T-helper 9 cell (primary cell): ENCODE results near the gene ATP5F1A.
"Not testable (repeated sequence)": the region's sequence is repeated elsewhere in the genome, so short reads cannot be mapped to it uniquely, and the experiment has no call there.

ENCODE experiments used
- DNase-seq: peaks from one replicate; pipeline ENCODE4 v3.0.0-alpha.2; 2020

The ATP5F1A gene

DNA sequence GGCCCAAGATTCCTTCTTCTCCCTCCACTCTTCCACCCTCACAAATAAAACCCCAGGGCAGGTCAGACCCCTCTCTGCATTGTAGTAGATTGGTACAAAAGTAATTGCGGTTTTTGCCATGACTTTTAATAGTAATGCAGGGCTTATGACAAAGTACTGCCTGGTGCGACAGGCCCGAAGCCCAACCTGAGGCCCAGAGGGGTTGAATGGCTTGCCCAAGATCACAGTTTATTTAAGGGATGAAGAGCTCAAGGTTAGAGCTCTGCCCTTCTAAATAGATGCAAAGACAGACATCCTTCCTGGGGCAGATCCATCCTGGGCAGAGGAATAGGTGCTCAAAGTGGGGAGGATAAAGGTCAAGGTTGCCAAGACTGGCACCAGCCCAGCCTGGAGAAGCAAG lies 25.1 kb downstream of the ATP5F1A start:
- DNase-seq: no peak

DNA sequence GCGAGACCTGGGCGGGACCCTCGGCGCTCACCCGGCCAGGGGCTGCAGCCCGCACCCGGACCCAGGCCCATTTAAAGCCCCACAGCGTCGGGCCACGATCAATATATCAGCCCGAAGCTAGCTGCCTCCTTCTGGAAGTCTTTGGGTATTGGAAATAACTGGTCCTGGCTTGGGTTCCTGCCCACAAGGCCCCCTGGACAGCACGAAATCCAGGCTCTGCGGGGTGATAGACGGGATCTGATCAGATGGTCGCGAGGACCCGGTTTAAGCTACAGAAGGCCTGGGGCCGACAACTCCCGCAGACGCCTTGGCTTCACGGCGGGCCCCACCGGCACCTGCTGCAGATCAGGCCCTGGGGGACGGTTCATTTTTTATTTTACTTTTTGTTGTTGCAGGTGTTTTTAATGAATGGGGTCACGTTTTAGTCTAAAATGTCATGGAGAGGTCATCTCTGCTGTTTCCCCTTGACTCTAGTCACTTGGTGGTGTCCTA lies 25.7 kb downstream of the ATP5F1A start:
- no peak for DNase-seq

DNA sequence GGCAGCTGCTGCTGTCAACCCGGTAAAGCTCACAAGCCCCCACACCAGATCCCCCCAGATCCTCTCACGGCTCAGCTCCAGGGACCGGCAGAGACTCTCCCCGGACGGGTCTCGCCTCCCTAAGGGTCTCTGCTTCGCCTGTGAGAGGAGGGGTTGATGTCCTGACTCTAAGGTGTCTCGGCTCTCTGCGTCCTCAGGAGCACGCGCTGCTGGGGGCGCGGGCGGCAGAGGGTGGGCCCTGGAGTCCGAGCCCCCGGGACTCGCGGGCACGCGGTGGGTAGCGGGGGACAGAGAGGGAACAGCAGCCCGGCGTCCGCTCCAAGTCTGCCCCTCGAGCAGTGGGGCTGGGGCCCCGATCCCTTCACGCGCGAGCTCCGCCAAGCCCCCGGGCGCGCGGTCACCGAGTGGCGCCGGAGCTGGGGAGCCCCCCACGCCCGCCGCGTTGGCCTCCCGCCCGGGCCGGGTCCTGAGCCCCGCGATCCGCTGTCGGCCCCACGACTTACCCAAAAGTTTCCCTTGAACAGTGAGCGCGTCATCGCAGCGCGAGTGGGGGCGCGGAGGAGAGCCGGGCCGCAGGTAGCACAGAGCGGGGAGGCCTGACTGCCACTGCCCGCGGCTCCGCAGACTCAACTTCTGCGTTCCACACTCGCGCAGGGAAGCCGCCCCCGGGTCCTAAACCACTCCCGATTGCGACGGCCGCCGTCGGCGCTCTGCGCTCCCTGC lies 26.3 kb downstream of the ATP5F1A start, which contains the start of gene PSTPIP2:
TSS of gene PSTPIP2 (minus strand) at position 608 of the 723 bp plus-strand sequence. CDS start at position 536, 72 bp downstream.
- peak; percentile 52 for DNase-seq

DNA sequence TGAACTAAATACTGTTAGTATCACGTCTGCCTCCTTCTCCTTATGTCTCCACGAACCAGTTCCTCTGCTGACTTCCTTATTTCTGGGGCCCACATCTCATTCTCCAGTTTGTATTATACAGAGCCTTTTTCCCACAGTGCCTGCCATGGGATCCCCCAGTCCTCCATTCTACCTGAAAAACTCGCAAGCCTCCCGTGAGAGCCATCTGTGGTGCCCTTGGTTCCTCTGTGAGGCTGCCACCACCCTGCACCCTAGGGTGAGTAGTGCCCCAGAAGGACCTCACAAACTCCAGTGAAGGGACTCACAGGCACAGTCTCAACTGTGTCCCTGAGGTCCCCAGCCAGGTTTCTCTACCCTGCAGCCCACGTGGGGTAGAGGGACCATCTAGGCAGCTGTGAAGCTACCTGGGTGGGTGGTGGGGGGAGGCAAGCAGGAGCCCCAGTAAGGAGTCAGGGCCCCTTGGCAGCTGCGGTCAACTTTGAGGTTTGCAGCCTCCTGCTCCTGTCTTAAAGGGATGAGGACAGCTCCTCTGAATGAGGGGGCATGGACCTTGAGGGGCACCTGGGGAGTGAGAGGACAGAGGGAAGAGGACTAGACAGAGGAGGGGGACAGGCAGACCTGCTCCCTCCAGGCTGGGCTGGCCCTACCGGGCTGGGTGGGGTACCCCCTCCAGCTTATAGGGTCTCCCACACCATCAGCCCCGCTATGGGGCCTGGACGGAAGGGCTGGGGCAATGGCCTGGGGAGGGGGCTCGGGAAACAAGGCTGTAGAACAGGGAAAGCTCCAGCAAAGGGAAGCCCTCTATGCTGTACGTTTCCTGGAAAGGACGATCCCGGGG lies 27.1 kb downstream of the ATP5F1A start:
- DNase-seq: no peak

DNA sequence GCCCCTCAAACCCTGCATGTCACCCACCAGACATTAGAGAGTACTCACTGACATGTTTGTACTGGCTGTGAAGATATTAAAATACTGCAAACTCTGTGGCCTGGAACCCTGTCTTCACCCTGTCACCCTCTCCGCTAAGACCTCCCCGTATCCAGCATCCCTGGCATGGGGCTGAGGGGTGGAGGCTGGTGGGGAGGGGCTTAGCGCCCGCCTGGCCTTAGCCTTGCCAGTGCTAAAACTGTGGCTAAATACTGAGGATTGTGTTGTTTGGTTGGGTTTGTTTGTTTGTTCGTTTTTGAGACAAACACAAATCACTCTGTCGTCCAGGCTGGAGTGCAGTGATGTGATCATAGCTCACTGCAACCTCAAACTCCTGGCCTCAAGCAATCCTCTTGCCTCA lies 27.9 kb downstream of the ATP5F1A start:
- DNase-seq: no peak

DNA sequence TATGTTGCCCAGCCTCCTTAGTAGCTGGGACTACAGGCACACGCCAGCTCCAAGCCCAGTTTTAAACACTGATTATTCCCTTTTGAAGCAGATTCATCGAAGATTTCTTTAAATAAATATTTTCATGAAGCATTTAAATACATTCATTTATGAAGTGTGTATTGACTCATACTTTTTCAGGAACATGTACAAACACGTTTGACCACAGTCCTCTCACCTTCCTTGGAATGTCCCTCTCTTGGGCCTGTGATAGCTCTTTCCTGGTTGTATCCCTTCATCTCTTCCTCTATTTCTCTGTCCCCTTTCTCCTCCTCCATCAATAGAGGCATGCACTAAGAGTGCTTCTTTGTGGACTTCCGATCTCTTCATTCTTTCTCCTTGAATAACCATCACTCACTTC lies 28.6 kb downstream of the ATP5F1A start:
- DNase-seq: no peak

DNA sequence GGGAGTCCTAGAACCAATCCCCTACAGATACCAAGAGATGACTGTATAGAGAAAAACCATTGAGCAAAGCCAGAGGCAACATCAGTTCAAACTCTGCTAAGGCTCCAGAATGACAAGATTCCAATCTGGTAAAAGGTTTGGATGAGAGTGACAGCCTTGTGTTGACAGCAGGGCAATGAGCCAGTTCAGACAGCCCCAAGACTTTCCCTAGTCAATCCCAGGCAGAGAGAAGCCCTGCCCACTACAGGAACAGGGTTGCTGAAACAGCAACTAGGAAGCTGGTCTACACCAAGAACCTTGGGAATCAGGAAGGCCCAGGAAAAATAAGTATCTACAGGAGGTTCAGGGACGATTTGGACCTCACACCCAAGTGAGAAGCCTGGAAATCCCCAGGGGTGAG lies 29.3 kb downstream of the ATP5F1A start:
- no peak for DNase-seq

DNA sequence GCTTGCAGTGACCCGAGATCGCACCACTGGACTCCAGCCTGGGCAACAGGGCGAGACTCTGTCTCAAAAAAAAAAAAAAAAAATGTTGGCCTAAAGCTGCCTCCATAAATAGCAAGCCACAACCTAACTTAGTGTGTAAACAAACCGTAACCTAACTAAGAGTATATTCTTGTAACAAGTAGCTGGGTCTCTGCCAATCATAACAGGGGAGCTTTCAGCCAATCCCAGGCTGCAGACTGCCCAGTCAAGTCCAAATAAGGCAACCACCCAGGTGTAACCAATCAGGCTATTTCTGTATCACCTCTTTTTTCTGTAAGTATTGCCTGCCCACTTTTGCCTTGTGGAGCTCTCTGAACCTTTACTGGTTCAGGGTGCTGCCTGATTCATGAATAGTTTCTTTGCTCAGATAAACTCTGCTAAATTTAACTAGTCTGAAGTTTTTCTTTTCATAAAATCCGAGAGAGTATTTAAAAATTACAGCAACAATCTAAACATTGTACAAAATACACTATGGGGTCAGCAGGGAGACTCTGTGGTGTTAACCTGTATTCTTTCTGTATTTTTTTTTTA lies 30.6 kb downstream of the ATP5F1A start:
- DNase-seq: no peak

DNA sequence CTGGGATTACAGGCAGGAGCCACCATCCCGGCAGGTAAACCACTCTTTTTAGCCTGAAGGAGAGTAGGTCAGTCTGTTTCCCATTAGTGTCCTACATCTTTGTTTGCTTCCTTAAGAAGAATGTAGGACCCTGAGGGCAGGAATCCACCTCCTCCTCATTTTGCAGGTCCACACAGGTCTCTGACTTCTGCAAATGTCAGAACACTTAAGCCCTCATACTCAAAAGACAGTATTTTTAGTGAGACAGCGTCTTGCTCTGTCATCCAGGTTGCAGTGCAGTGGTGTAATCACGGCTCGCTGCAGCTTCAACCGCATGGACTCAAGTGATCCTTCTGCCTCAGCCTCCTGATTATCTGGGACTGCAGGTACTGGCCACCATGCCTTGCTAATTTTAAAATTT lies 35.3 kb downstream of the ATP5F1A start:
- DNase-seq: no peak

DNA sequence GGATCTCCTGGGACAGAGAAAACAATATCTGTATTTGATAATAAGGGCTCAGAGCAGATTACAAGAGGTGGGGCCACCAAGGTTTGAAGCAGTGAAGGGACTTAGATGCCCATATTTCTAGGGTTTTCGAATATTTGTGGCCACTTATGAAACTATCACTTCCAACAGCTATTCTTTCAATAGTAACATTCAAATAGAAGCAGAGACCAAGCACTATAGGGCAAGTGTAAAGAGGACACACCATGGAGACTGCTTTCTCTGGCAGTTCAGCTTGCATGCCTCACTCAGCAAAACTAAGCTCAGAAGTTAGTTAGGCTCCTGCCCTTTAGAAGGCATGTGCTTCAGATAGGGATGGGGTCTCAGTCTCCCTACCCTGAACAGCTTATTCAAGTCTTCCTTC lies 36.3 kb downstream of the ATP5F1A start:
- DNase-seq: no peak

DNA sequence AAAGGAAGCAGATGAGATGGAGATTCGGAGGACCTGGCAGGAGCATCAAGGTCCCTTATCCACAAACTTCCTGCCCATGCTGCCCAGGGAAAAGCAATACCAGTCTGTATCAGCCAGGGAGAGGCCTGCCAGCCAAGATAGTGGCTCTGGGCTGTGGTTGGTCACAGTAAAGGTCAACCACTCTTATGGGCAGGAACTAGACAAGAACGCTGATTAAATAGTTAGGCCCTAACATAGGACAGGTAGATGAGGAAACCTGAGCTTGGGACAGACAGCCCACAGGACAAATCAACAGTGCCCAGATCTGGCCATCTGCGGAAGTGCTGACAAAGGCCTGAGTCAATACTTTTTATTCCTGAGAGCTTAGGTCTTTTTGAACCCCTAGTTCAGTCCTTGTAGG lies 36.7 kb downstream of the ATP5F1A start:
- no peak for DNase-seq

DNA sequence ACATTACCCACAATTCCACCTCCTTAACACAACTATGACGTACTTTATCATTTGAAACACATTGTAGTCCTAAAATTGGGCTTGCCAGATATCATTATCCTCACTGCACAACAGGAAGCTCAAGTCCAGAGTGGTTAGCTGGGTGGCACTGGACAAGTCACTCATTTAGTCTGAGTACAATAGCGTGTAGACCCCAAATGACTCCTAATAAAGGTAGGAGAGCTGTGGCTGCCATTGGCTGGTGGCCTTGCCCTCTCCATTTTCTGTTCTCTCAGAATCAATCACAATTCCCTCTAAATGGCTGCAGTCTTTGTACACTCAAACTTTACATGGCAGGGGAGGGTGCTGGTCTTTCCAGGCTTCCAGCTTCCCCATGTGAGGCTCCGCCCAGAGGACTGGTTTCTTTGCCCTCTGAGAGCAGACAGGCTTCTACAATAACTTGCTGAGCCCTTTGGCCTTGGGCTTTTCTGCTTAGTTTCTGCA lies 37.7 kb downstream of the ATP5F1A start:
- DNase-seq: no peak

DNA sequence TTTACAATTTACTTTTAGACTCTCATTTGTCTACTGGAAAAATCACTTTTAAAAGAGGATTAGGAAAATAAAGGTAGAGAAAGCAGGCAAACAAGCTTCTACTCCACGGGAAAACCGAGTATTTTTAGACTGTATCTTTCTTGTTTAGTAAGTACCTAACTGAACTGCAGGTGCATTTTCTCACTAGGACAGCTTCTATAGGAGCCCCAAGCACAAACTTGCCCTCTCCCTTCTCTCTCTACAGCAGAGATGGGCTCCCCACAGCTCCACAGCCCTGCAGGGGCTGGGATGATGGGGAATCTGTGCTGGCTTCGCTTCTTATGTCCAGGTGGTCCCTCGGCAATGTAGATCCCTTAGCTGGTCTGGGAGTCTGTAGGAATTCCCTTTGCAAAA lies 42.3 kb downstream of the ATP5F1A start:
- DNase-seq: no peak

DNA sequence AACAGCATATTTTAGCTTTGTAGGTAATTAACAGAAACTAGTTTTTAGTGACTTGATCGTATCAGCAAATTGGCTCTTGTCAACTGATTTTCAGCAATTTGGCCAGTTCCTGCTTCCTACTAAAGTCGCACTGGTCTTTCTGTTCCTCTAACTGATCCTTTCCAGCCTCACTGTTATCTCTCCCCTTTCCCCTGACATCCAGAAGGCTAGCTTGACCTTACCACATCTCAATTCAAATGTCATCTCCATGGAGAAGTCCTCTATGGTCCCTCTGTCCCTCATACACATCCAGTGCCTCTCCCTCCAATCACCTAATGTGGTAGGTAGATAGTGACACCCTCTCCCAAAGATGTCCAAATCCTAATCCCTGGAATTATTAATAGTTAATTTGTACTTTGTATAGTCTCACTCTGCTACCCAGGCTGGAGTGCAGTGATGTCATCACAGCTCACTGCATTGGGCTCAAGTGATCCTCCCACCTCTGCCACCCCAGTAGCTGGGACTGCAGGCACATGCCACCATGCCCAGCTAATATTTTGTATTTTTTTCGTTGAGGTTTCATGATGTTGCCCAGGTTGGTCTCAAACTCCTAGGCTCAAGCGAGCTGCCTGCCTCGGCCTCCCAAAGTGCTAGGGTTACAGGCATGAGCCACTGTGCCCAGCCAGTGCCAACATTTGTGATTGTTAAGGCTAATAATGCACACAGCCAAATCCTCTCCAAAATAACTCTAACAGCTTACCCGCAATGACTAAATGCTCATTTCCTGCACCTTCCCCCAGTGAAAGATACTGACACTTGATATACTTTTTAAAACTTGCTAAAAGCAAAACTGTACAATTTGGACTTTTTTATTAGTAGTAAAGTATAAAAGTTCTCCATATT lies 42.9 kb downstream of the ATP5F1A start:
- no peak for DNase-seq

DNA sequence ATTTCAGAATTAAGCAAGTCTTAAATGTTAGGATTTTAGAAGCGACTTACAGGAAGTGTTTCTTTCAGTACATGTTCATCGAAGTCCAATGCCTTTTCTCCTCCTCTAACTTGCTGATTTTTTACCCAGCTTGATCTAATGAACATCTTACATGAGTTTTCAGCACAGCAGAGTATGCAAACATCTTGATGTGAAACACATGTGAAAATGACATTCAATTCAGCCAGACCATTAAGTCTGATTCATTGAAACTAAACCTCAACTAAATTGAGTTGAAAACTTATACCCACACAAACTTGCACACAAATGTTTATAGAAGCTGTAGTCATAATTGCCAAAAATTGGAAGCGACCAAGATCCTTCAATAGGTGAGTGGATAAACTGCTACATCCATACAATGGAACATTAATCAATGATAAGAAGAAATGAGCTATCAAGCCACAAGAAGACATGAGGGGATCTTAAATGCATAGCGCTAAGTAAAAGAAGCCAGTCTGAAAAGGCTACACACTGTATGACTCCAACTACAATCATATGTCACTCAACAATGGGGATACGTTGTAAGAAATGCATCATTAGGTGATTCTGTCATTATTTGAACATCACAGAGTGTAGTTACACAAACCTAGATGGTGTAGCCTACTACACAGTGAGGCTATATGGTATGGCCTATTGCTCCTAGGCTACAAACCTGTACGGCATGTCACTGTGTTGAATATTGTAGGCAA lies 44.6 kb downstream of the ATP5F1A start:
- DNase-seq: no peak

DNA sequence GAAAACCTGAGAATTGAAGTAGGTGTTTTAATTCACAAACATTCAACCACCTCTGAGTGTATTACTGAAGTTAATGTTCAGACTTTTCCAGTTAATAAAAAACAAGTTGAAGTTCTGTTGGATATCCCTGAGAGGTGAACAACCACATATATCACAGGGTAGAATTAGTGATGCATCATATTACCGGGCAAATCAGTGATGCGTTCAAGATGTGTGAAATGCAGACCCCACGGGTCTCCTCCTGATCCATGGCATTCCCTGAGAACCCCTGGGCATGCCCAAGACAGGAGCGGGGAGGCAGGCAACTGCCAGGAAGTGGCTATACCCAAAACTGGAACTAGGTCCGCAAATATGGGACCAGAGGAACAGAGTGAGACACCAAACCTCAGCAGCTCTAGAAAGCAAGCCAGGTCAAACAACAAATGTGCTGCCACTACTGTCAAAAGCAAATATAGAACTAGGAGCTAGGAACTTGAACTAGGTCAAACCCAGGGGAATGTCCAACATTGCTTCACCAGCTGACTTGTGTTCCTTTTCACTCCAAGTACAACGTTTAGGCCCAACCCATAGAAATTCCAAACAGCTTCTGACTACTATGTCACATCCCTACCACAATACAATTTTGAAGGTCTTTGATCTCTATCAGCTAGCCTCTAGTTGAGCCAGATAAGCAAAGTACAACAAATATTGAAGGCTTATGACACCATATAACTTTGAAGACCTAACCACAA lies 46.2 kb downstream of the ATP5F1A start:
- DNase-seq: no peak

DNA sequence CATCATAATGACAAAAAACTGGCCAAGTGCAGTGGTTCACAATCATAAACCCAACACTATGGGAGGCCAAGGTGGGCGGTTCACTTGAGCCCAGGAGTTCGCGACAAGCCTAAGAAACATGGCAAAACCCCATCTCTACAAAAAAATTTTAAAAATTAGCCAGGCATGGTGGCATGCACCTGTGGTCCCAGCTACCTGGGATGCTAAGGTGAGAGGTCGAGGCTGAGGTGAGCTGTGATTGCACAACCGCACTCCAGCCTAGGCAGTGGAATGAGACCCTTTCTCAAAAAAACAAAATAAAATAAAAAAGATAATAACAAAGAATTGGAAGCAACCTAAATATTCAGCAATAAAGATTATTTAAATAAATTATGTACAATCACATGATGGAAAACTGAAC lies 47.8 kb downstream of the ATP5F1A start:
- no peak for DNase-seq

DNA sequence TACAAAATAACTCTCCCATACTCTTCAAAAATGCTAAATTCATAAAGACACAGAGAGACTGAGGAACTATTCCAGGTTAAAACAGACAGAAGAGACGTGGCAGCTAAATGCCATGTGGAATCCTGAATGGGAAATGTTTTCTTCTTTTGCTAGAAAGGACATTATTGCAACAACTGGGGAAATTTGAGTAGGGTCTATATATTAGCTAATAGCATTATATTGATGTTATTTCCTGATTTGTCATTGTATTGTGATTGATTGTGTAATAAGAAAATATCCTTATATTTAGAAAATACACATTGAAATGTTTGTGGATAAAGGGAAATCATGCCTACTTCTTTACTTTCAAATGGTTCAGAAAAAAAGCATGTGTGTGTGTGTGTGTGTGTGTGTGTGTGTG lies 49.5 kb downstream of the ATP5F1A start:
- DNase-seq: no peak

DNA sequence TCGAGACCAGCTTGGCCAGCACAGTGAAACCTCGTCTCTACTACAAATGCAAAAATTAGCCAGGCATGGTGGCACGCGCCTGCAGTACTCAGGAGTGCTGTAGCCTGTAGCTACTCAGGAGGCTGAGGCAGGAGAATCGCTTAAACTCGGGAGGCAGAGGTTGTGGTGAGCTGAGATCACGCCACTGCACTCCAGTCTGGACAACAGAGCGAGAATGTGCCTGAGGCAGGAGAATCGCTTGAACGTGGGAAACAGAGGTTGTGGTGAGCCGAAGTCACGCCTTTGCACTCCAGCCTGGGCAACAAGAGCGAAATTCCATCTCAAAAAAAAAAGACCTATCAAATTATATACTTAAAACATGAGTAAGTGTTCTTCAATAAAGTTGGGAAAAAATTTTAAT lies 50.7 kb downstream of the ATP5F1A start:
- DNase-seq: not testable (repeated sequence)

DNA sequence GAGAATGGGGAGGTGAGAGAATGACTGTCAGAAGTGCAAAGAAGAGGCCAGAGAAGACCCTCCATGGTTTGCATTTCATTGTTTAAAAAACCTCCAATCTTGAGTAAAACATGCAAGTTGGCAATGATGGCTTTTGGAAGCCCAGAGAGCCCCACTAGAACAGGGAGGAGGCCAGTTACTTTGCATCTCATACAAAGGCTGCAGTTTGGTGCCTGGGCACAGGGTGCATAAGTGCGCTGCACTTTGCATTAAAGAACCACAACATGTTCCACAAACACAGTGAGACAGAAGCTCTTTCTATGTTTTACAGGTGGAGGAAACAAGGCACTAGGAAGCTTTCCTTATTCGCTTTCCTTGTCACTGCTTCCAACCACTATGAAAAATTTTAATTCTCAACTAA lies 51.4 kb downstream of the ATP5F1A start:
- DNase-seq: no peak

DNA sequence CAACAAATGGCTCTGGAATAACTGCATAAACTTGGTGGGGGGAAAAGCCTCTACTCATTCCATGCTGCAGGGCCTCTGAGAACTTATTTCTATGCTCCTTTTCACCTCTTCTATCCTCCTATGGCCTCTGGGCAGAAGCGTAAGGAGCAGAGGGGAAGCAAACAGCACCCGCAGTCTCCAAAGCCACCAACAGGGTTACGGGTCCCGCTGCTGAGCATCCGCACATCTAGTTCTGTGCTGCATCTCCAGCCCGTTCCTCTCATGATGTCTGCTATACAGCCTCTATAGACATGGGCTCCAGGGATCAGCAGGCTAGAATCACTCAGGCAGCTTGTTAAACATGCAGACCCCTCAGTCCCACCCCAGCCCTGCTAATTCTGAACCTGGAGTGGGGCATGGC lies 52.0 kb downstream of the ATP5F1A start:
- no peak for DNase-seq
